ENCODE measurements around the gene ZNF385D. TPM values are rescaled to one million over a fixed set of nuclear protein-coding genes. Genes with fewer than 3 reads are reported as not detected.

The ZNF385D gene, protein sequence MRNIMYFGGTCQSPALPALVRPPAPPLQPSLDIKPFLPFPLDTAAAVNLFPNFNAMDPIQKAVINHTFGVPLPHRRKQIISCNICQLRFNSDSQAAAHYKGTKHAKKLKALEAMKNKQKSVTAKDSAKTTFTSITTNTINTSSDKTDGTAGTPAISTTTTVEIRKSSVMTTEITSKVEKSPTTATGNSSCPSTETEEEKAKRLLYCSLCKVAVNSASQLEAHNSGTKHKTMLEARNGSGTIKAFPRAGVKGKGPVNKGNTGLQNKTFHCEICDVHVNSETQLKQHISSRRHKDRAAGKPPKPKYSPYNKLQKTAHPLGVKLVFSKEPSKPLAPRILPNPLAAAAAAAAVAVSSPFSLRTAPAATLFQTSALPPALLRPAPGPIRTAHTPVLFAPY
- polyA plus RNA-seq (2012; ENCODE audit: insufficient read depth, insufficient read length, low read depth), result 0.32 TPM

DNA sequence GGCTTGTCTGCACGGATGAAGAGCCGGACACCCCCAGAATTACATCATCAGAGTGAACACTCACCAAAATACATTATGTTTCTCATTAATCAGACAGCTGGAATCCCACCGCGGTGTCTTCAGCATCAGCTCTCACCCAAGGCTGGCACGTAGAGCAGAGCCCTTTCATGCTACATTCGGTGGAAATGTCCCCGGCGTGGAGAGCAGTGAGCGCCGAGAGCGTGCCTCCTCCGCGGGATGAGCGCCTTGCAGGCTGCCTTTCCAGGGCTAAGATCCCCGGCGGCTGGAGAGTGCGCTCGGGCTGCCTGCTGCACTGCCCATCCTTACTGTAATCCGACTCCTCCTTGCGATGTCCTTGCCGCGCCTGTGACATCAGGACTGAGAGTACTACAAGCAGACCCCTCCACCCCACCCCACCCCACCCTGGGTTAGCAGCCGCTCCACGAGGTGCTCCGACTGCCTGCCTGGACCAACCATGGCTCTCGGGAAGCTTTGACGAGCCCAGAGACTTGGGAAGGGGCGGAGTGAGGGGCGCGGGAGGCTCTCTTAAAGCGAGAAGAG, at the start of gene ZNF385D:
Gene ZNF385D, minus strand, starts transcription at position 380 of the 561 bp plus-strand sequence. Its CDS starts 294 bp downstream, at position 86.
- Histone ChIP-seq H3K36me3 (no peaks in the 10 kb centered on the region), H3K4me3 (ENCODE audit: low read depth, low read length) (no peak within 1 kb of the TSS), H3K27me3 (no peaks in the 10 kb centered on the region), H3K9me3 (no peaks in the 10 kb centered on the region), H3K4me1 (no peaks in the 10 kb centered on the region)
- TF ChIP-seq, protein P1, sequence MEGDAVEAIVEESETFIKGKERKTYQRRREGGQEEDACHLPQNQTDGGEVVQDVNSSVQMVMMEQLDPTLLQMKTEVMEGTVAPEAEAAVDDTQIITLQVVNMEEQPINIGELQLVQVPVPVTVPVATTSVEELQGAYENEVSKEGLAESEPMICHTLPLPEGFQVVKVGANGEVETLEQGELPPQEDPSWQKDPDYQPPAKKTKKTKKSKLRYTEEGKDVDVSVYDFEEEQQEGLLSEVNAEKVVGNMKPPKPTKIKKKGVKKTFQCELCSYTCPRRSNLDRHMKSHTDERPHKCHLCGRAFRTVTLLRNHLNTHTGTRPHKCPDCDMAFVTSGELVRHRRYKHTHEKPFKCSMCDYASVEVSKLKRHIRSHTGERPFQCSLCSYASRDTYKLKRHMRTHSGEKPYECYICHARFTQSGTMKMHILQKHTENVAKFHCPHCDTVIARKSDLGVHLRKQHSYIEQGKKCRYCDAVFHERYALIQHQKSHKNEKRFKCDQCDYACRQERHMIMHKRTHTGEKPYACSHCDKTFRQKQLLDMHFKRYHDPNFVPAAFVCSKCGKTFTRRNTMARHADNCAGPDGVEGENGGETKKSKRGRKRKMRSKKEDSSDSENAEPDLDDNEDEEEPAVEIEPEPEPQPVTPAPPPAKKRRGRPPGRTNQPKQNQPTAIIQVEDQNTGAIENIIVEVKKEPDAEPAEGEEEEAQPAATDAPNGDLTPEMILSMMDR (IDR thresholded peaks at IDR 0.05; ENCODE audit: low read depth, low read length), result no peak
- no peak for DNase-seq

DNA sequence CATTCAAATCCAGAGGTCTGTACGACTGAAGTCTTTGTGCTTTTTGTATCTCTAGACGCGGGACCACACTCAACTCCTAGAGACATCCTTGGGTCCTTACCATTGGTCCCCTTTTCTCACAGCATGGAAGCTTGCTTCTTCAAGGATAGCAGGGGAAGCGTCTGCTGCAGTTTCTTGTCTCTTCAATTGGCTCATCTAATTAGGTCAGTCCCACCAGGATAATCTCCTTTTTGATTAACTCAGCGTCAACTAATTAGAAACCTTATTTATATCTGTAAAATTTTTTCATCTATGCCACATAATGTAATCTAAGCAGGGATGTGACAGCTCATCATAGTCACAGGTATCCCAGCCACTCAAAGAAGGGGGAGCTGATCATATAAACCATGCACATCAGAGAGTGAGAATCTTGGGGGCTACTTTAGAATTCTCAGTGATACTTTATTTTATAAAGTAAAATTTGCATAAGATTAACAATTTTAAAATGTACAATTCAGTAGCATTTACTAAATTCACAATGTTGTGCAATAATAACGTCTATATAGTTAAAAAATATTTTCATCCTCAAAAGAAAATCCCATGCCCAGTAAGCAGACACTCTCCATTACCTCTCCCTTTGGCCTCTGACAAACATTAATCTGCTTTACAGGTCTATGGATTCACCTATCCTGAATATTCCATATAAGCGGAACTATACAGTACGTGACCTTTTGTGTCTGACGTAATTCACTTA, 47.5 kb upstream of the ZNF385D start:
- TF ChIP-seq, protein P1 (IDR thresholded peaks at IDR 0.05; ENCODE audit: low read depth, low read length), result no peak
- Histone ChIP-seq H3K27me3 (no peaks in the 10 kb centered on the region), H3K36me3 (no peaks in the 10 kb centered on the region), H3K9me3 (no peaks in the 10 kb centered on the region), H3K4me1 (no peaks in the 10 kb centered on the region), H3K4me3 (ENCODE audit: low read depth, low read length) (no peak overlapping the region)
- DNase-seq, result no peak

DNA sequence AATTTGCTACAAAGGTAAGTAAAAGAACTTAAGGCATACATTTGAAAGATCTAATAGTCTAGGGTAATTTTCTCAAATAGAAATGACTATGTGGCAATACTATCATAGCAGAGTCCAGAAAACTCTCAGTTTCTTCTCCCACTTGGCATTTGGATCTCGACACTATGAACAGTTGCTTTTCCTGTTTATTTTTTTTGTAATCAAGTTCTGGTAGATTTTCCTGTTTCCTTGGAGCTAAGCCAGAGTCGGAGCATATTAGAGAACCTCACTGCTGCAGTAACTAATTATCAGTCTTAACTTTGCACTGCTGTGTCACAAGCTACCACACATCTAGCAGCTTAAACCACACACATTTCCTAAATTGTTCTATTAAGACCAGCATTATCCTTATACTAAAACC, 44.9 kb upstream of the ZNF385D start:
- DNase-seq, result no peak
- no peak overlapping the region for H3K4me3 ChIP-seq (ENCODE audit: low read depth, low read length)
- TF ChIP-seq, protein P1 (IDR thresholded peaks at IDR 0.05; ENCODE audit: low read depth, low read length), result no peak
- H3K27me3 ChIP-seq, result no peaks in the 10 kb centered on the region
- H3K4me1 ChIP-seq, result no peaks in the 10 kb centered on the region
- no peaks in the 10 kb centered on the region for H3K9me3 ChIP-seq
- H3K36me3 ChIP-seq, result no peaks in the 10 kb centered on the region

DNA sequence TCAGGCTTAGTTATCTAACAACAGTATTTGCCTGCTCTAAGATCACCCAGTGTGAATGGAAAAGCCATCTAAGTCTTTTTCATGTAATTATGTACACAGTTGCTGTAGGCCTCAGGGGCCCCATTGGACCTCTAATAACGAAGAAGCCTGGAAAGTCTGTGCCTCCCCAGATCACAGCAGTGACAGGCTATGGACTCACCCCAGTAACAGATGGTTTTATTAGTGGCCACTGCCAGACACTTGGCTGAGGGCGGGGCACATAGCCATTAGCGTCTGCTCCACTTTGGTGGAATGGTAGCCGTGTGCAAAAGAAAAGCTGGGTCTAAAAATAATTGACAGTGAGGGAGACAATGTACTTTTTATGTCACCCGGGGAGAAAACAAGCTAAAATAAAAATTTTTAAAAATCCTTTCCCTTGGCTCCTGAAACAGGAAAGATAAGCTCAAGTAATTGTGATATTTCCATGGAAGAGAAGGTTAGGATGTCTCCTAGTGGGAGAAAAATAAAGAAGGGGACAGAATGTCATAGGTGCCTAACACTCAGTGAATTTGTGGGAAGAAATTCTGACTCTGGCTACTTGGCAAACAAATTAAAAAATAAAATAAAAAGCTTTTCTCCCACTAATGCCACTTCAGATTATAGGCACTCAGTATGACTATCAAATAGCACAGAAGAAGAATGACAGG, 44.3 kb upstream of the ZNF385D start:
- TF ChIP-seq, protein P1 (IDR thresholded peaks at IDR 0.05; ENCODE audit: low read depth, low read length), result no peak
- Histone ChIP-seq H3K4me1 (no peaks in the 10 kb centered on the region), H3K27me3 (no peaks in the 10 kb centered on the region), H3K4me3 (ENCODE audit: low read depth, low read length) (no peak overlapping the region), H3K9me3 (no peaks in the 10 kb centered on the region), H3K36me3 (no peaks in the 10 kb centered on the region)
- DNase-seq, result no peak

DNA sequence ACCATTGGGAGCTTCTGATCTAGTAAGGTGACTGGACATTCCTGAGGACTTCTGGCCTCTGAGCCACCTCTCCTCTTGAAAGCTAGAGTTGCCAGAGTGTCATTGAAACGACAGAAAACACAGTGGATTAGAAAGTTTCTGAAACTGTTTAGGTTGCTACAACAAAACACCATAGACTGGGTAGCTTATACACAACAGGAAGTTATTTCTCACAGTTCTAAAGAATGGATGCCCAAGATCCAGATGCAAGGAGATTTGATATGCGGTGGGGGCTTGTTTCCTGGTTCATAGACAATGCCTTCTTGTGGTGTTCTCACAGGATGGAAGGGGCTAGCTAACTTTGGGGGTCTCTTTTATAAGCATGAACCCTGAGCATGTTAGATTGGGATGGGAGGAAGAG, 43.3 kb upstream of the ZNF385D start:
- H3K9me3 ChIP-seq, result no peaks in the 10 kb centered on the region
- TF ChIP-seq, protein P1 (IDR thresholded peaks at IDR 0.05; ENCODE audit: low read depth, low read length), result no peak
- no peak for DNase-seq
- no peaks in the 10 kb centered on the region for H3K4me1 ChIP-seq
- no peaks in the 10 kb centered on the region for H3K27me3 ChIP-seq
- no peak overlapping the region for H3K4me3 ChIP-seq (ENCODE audit: low read depth, low read length)
- H3K36me3 ChIP-seq, result no peaks in the 10 kb centered on the region
